ENCODE measurements around the gene GPR50.

GRCh38 chrX:151178746-151179145 lies 2.4 kb downstream of the GPR50 start:
- TF ChIP-seq EZH2phosphoT487 (IDR thresholded peaks at IDR 0.05; ENCODE audit: borderline replicate concordance, low read depth), result no peak
- TF ChIP-seq, protein P1, sequence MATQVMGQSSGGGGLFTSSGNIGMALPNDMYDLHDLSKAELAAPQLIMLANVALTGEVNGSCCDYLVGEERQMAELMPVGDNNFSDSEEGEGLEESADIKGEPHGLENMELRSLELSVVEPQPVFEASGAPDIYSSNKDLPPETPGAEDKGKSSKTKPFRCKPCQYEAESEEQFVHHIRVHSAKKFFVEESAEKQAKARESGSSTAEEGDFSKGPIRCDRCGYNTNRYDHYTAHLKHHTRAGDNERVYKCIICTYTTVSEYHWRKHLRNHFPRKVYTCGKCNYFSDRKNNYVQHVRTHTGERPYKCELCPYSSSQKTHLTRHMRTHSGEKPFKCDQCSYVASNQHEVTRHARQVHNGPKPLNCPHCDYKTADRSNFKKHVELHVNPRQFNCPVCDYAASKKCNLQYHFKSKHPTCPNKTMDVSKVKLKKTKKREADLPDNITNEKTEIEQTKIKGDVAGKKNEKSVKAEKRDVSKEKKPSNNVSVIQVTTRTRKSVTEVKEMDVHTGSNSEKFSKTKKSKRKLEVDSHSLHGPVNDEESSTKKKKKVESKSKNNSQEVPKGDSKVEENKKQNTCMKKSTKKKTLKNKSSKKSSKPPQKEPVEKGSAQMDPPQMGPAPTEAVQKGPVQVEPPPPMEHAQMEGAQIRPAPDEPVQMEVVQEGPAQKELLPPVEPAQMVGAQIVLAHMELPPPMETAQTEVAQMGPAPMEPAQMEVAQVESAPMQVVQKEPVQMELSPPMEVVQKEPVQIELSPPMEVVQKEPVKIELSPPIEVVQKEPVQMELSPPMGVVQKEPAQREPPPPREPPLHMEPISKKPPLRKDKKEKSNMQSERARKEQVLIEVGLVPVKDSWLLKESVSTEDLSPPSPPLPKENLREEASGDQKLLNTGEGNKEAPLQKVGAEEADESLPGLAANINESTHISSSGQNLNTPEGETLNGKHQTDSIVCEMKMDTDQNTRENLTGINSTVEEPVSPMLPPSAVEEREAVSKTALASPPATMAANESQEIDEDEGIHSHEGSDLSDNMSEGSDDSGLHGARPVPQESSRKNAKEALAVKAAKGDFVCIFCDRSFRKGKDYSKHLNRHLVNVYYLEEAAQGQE (IDR thresholded peaks at IDR 0.05; ENCODE audit: low read depth, low read length), result no peak
- TF ChIP-seq TCF12 (IDR thresholded peaks at IDR 0.05), result no peak
- no peak for TF ChIP-seq NFIC (IDR thresholded peaks at IDR 0.05; ENCODE audit: borderline replicate concordance)
- no peak for TF ChIP-seq CTCF (IDR thresholded peaks at IDR 0.05)
- no peak for TF ChIP-seq TAF1 (IDR thresholded peaks at IDR 0.05; ENCODE audit: borderline replicate concordance, low read depth, low read length)
- TF ChIP-seq FOXJ3 (CRISPR knock-in tag; IDR thresholded peaks at IDR 0.05), result no peak
- TF ChIP-seq TEAD4 (IDR thresholded peaks at IDR 0.05; ENCODE audit: borderline replicate concordance, insufficient read depth), result no peak
- no peak for TF ChIP-seq SIN3A (IDR thresholded peaks at IDR 0.05; ENCODE audit: borderline replicate concordance, low read depth, low read length)
